ENCODE results near the gene UNC5A.

Gene UNC5A

DNA sequence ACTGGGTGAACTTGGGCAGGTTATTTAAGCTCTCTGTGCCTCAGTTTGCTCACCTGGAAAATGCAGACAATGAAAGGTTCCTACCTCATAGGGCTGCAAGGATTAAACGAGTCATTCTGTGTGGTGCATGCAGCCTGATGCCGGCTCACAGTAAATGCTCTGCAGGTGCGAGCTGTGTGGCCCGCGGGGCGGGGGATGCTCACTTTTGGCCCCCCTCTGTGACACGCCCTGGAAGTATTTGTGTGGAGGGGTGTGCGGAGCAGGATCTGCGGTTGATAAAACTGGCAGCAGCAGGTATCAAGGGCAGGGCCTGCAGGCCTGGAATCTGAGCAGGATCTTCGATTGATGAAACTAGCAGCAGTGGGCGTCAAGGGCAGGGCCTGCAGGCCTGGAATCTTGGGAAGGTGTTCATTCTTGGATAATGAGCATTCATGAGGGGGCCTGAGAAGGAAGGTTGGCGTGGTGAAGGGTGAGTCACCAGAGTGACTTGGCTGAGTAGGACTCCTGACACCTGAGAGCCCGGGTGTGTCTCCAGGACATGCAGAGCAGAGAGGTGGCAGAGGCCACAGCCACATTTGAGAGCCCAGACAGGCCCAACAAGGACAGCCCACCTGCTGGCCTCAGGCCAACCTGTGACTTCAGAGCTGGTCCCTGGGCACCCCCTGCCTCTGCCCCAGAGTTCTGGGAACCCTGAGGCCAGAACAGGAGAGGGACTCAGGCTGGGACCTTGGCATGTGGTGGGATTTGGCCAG is 11.9 kb downstream of the UNC5A start:
- DNase-seq = no peak

DNA sequence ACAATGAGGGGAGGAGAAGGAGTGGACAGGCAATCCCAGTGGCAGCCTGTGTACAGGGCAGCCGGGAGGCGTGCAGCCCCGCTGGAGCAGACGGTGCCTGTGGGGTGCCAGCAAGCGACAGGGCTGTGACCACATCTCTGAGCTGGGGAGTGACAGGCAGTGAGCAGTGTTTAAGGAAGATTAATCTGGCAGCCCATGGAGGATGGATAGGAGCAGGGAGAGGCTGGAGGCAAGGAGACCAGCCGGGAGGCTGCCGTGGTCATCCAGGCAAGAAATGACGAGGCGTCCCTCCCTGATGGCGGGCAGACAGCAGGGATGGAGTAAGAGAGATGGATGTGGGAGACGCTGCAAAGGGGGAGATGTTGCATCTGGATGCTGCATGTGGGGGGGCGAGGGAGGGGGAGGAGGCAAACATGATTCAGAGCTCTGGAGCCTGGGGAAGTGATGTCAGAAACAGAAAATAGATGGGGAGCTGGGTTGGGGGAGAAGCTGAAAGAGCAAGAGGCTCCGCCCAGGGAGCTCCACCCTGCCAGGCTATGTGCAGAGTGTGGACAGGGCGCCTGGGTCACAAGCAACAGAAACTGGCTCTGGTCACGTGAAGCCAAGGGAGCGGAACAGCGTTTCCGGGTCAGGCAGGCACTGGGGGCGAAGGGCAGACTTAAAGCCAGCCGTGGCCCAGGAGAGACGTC is 12.6 kb downstream of the UNC5A start:
- DNase-seq = no peak

GRCh38 chr5:176823869-176824412 is 13.6 kb downstream of the UNC5A start:
- no peak for DNase-seq

GRCh38 chr5:176824604-176825003 is 14.2 kb downstream of the UNC5A start:
- DNase-seq = no peak

DNA sequence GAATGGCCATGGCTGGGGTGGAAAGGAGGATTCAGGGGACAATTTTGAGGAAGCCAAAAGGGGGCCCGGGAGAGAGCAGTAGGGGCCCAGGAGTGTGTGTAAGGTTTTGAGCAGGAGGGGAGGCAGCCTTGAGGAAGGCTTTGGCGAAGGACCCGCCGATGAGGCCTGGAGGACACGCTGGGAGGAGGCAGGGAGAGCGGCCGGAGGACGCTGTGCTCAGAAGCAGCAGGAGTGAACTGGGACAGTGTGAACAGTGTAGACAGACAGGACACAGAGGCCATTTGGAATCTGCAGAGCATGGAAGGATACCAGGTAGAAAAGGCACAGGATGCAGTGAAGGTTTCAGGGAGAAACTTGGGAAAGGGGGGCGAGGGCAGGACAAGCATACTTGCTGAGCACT is 14.9 kb downstream of the UNC5A start:
- DNase-seq = no peak

DNA sequence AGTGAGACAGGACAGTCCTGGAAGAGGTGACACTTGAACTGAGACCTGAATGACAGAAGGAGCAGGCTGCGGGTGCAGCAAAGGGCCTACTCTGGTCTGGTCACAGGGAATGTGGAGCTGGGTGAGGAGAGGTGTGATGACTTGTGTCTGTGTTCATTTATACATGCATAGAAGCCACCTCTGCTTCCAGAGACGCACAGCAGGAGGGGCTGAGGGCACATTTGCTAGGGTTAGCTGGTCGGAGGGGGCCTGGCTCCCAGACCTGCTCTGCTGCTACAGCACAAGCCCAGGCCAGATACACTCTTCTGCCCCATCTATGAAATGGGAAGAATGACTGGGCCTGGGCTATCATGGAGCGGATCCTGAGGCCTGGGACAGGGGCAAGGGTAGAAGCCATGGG is 15.6 kb downstream of the UNC5A start:
- DNase-seq = no peak

DNA sequence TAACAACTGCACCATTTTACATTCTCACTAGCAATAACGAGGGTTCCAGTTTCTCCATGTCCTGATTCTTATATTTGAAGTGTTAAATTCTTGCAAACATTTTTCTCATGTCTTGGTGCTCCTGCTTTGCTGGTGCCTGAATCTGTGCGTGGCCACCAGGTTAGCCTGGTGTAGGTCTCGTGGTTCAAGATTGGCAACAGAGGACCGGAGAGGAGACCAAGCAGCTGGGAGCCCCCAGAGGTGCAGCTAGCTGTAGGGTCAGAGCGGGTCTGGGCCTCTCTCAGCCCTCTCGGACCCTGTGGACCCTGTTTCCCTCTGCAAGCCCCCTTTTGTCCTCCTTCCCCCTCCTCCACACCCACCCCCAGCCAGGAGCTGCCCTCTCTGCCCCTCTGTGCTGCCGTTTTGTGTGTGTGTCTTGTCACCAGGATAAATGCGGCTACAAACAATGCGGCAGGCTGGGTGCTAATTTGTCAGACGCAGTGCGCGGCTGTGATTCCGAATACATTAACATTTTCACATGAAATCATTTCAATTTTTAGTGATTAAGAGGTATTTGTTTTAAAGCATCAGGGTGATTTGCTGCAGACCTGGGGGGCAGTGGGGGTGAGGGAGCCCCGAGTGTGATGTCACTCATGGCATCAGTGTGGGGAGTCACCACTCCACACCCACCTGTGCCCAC is 17.5 kb downstream of the UNC5A start:
- DNase-seq = no peak

GRCh38 chr5:176829320-176829719 is 19.0 kb downstream of the UNC5A start:
- no peak for DNase-seq

- no peak for DNase-seq
These were observed 20.1 kb downstream of the UNC5A start for GRCh38 chr5:176830422-176830994.

DNA sequence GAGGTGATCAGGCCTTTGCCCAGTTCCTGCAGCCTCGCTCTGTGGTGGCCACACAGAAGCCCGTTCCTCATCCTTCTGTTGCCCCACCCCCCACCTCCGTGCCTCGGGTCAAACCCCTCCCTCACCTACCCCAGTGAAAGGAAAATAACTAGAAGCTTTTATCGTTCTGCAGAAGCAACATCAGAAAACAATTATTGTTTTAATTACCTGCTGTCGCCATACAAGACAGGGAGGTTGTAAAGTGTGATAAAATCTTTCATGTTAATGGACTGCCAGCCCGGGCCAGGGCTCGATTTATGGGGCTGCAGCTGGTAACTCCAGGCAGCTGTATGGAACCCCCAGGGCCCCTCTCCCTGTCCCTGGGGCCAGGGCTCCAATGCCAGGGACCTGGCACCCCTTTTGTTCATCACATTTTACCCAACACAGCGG is 20.6 kb downstream of the UNC5A start:
- no peak for DNase-seq

DNA sequence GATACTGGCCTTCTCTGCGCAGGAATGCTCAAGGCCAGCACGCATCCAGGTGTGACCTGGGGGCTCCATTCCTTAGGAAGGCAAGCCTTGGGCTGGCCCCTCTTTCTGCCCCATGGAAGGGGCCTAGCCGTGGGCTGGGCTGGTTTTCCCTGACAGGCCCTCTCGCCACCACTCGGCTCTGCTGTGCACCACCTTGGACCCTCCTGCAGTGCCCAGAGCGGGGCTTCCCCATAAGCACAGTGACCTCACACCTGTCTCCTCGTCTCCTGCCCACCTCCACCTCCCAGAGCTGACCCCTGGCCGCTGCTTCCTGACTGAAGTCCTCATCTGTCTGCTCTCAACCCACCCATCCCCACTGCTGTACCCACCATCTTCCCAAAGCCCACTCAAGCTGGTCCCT is 21.1 kb downstream of the UNC5A start:
- DNase-seq = no peak

- no peak for DNase-seq
These were observed 21.8 kb downstream of the UNC5A start for GRCh38 chr5:176832162-176832561.

- no peak for DNase-seq
These were observed 22.9 kb downstream of the UNC5A start for GRCh38 chr5:176833286-176833685.

DNA sequence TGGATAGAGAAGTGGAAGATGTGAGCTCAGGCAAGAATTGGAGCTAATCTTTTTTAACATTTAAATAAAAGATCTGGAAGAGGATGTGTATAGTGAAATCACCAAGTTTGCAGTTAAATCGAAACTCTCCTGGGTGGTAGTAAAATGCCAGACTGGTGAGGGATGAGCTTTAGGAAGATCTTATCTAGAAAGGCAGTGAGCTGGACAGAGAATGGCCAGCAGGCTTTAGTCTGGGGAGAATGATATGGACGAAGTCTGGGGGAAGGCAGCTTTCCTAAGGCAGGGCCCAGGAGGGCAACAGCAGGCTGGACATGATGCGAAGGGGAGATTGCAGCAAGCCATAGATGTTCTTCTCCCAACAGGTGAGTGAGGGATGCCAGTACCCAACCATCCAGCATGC is 25.6 kb downstream of the UNC5A start:
- DNase-seq = no peak

DNA sequence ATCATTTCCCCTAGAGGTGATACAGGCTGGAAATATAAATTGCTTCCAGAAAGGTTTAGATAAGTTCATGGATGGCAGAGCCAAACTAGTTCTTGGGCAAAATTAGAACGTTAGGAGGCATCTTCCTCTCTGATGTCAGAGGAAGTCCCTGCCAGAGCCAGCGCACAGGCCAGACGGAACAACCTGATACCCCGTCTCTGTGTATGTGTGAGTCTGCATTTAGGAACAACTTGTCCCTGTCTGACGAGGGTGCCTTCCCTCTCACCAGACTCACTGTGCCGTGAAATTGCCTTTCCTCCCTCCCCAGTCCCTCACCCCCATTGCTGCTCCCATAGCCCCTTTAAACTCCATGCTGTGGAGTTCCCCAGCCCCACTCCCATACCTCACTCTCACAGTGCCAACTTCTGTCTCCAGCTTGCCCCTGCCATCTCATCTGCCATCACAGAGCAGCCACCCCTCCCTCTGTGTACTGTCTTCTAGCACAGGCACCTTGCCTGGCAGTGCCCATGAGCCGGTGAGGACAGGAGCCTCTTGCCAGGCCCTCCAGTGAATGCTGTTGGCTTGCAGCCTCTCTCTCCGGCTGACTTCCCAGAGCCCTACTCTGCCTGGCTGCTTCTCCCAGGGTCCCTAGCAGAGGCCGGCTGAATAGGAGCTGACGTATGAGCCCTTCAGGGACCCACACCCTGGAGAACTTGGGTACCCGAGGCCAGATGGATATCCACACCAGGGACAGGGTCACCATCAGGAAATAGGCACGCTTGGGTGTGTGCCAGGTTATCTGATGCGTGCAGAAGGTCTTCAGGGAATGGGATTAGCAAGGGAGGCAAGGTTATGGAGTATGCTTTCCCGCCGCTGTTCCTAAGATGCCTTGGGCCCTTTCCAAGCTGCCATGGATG is 26.7 kb downstream of the UNC5A start:
- DNase-seq = no peak

- peak; percentile 22 for DNase-seq
These were observed 27.4 kb downstream of the UNC5A start for GRCh38 chr5:176837707-176838115.

- no peak for DNase-seq
These were observed 33.3 kb downstream of the UNC5A start for GRCh38 chr5:176843673-176844072.

GRCh38 chr5:176844281-176844680 is 33.9 kb downstream of the UNC5A start:
- no peak for DNase-seq

DNA sequence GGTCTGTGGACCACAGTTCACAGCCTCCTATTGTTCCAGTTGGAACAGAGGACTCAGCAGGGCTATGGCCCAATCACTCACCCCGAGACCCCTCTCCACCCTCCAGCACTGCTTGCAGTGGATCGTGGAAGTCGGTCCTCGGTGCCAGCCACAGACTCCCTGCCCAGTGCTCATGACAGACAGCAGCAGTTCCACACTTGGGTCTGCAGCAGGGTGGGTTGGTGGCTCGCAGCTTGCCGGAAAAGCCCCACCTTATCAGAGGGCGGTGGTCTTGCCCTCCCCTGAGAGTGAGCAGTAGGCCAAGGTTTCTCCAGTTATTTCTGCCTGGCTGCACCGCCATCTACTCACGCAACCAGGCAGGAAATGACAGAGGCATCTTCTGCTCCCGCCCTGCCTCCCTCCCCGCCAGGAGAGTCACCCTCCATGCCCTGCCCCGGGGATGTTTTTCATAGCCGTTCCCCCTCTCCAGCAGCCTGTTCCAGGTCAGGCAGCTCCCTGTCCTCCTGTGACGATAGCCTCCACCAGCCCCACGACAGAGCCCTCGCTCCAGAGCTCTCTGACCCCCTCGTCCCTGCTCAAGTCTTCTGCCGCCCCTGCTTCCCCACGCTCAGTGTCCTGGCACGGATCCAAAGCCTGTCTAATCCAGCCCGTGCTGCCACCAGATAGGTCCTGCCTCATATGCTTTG is 34.5 kb downstream of the UNC5A start:
- no peak for DNase-seq

- no peak for DNase-seq
These were observed 35.0 kb downstream of the UNC5A start for GRCh38 chr5:176845392-176845713.

- no peak for DNase-seq
These were observed 36.2 kb downstream of the UNC5A start for GRCh38 chr5:176846335-176847140.

Measured in activated T-cell treated with anti-CD3 and anti-CD28 coated beads for 4 hours (primary cell).